ENCODE results near the gene CASP7. TPM values are rescaled to one million over a fixed set of nuclear protein-coding genes. Genes with fewer than 3 reads are reported as not detected.

Gene CASP7
- total and polyA plus RNA-seq, 9 donors, result 11.3 to 22.0 (median 15.2) TPM

- no peaks in the 10 kb centered on the region for H3K27me3 ChIP-seq (ENCODE audit: control insufficient read depth, insufficient read depth, low read length)
- no peak within 1 kb of the TSS for H3K27ac ChIP-seq (ENCODE audit: low read length)
- 82% methylated on average over 3 of the region's 3 CpGs for WGBS (ENCODE audit: insufficient coverage)
- no peak for DNase-seq
- H3K9me3 ChIP-seq (replicated peaks; ENCODE audit: control insufficient read depth, low read depth, low read length), result no peaks in the 10 kb centered on the region
- H3K36me3 ChIP-seq (ENCODE audit: control insufficient read depth, insufficient read depth, low read length), result no peaks in the 10 kb centered on the region
- H3K4me1 ChIP-seq (ENCODE audit: control insufficient read depth, insufficient read depth, low read length), result peaks cover 9% of the 10 kb centered on the region
- H3K4me3 ChIP-seq (ENCODE audit: low read length), result no peak within 1 kb of the TSS
These were observed 71.5 kb downstream of the CASP7 start, which contains the start of gene PLEKHS1 for GRCh38 chr10:113751181-113751732. PLEKHS1 (plus strand) TSS chr10:113751682; CDS start chr10:113755278, 3,596 bp downstream.

DNA sequence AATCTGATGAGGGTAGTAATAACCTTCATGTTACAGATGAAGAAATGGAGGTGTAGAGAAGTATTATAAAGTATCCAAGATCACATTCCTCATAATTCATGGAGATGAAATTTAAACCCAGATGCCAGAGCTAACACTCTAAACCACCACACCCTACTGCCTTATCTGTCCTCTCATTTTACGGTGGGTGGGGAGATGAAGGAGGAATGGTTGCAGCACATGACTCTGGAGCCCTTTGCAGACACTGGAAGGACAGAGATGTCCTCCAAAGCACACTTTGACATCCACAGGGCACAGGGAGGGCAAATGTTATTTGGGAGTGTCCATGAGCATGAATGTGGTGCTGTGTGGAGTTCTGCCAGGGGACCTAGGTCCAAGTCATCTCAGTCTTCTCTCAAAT is 72.8 kb downstream of the CASP7 start:
- Histone ChIP-seq H3K36me3 (ENCODE audit: control insufficient read depth, insufficient read depth, low read length) (no peaks in the 10 kb centered on the region), H3K4me1 (ENCODE audit: control insufficient read depth, insufficient read depth, low read length) (peaks cover 9% of the 10 kb centered on the region), H3K9me3 (replicated peaks; ENCODE audit: control insufficient read depth, low read depth, low read length) (no peaks in the 10 kb centered on the region), H3K27ac (ENCODE audit: low read length) (no peak overlapping the region), H3K27me3 (ENCODE audit: control insufficient read depth, insufficient read depth, low read length) (no peaks in the 10 kb centered on the region), H3K4me3 (ENCODE audit: low read length) (no peak overlapping the region)
- no peak for DNase-seq
- no CpG with 5 or more reads among the region's 1 CpG for WGBS (ENCODE audit: insufficient coverage)

DNA sequence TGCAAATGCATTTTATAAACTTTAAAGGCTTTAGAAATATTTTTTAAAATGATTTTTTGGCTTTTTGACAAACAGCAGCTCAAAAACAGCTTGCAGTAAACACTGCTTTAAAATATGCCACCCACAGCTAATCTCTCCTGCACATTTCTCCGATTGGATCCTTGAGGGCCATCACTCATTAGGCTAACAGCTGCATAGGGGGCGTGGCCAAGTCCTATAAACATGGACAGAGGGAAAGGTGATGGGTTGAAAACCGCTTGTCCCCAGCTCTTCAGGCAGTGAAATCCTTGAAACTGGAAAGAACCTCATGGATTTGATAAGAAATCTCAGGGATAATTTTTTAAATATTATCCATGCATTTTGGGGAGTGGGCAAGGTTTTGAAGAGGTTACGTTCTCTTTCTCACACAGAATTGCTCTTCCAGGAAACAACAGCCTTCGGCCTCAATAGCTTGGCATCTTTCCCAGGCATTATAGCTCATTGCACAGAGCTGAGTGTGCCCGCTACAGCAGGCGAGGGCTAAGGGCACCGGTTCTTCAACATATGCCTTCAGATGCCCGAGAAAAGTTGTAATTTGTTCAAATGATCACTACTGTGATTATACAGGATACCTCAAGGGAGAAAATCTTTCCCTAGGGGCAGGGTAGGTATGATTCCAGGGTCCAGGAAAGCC is 73.4 kb downstream of the CASP7 start:
- H3K36me3 ChIP-seq (ENCODE audit: control insufficient read depth, insufficient read depth, low read length), result no peaks in the 10 kb centered on the region
- no peak overlapping the region for H3K27ac ChIP-seq (ENCODE audit: low read length)
- no peaks in the 10 kb centered on the region for H3K9me3 ChIP-seq (replicated peaks; ENCODE audit: control insufficient read depth, low read depth, low read length)
- H3K4me1 ChIP-seq (ENCODE audit: control insufficient read depth, insufficient read depth, low read length), result peaks cover 9% of the 10 kb centered on the region
- 55% methylated on average over 2 of the region's 9 CpGs for WGBS (ENCODE audit: insufficient coverage)
- H3K4me3 ChIP-seq (ENCODE audit: low read length), result no peak overlapping the region
- peak; percentile 56 for DNase-seq
- H3K27me3 ChIP-seq (ENCODE audit: control insufficient read depth, insufficient read depth, low read length), result no peaks in the 10 kb centered on the region

- Histone ChIP-seq H3K27me3 (ENCODE audit: control insufficient read depth, insufficient read depth, low read length) (no peaks in the 10 kb centered on the region), H3K4me3 (ENCODE audit: low read length) (no peak overlapping the region), H3K4me1 (ENCODE audit: control insufficient read depth, insufficient read depth, low read length) (peaks cover 9% of the 10 kb centered on the region), H3K36me3 (ENCODE audit: control insufficient read depth, insufficient read depth, low read length) (no peaks in the 10 kb centered on the region), H3K27ac (ENCODE audit: low read length) (no peak overlapping the region), H3K9me3 (replicated peaks; ENCODE audit: control insufficient read depth, low read depth, low read length) (no peaks in the 10 kb centered on the region)
- 94% methylated on average over 2 of the region's 3 CpGs for WGBS (ENCODE audit: insufficient coverage)
- no peak for DNase-seq
These were observed 74.4 kb downstream of the CASP7 start for GRCh38 chr10:113754125-113754524.

DNA sequence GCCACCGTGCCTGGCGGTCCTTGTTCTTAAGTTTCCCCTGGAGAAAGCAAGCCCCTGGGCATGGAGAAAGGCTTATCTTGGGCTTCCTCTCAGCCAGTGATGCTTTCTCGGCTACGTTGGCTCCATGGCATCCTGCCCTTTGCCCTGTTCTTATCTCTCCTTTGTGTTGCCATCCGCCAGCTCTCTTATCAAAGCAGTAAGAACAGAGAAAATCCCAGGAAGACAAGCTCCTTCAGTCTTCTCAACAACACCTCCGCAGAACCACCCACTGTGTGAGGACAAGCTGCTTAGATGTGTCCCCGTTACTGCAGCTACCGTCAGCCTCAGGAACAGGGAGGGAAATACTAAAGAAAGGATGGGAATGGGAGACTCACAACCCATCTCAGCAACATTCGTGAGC is 75.1 kb downstream of the CASP7 start:
- no peak overlapping the region for H3K27ac ChIP-seq (ENCODE audit: low read length)
- H3K9me3 ChIP-seq (replicated peaks; ENCODE audit: control insufficient read depth, low read depth, low read length), result no peaks in the 10 kb centered on the region
- peaks cover 9% of the 10 kb centered on the region for H3K4me1 ChIP-seq (ENCODE audit: control insufficient read depth, insufficient read depth, low read length)
- H3K4me3 ChIP-seq (ENCODE audit: low read length), result no peak overlapping the region
- H3K36me3 ChIP-seq (ENCODE audit: control insufficient read depth, insufficient read depth, low read length), result no peaks in the 10 kb centered on the region
- H3K27me3 ChIP-seq (ENCODE audit: control insufficient read depth, insufficient read depth, low read length), result no peaks in the 10 kb centered on the region
- no peak for DNase-seq
- 89% methylated on average over 6 of the region's 9 CpGs for WGBS (ENCODE audit: insufficient coverage)

DNA sequence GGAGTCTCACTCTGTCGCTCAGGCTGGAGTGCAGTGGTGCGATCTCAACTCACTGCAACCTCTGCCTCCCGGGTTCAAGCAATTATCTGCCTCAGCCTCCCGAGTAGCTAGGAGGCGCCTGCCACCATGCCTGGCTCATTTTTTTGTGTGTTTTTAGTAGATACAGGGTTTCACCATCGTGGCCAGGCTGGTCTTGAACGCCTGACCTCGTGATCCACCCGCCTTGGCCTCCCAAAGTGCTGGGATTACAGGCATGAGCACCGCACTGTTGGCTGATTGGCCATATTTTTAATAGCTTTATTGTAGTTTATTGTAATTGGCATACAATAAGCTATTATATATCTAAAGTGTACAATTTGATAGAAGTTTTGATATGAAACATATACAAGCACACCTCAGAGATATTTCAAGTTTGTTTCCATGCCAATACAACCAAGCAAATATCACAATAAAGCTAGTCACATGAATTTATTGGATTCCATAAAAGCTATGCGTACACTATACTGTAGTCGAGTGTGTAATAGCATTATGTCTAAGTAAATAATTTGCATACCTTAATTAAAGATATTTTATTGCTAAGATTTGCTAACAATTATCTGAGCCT is 77.3 kb downstream of the CASP7 start:
- no peak for DNase-seq
- Histone ChIP-seq H3K9me3 (replicated peaks; ENCODE audit: control insufficient read depth, low read depth, low read length) (no peaks in the 10 kb centered on the region), H3K36me3 (ENCODE audit: control insufficient read depth, insufficient read depth, low read length) (no peaks in the 10 kb centered on the region), H3K27me3 (ENCODE audit: control insufficient read depth, insufficient read depth, low read length) (no peaks in the 10 kb centered on the region), H3K27ac (ENCODE audit: low read length) (no peak overlapping the region), H3K4me1 (ENCODE audit: control insufficient read depth, insufficient read depth, low read length) (peaks cover 9% of the 10 kb centered on the region), H3K4me3 (ENCODE audit: low read length) (no peak overlapping the region)
- 100% methylated on average over 1 of the region's 12 CpGs for WGBS (ENCODE audit: insufficient coverage)

DNA sequence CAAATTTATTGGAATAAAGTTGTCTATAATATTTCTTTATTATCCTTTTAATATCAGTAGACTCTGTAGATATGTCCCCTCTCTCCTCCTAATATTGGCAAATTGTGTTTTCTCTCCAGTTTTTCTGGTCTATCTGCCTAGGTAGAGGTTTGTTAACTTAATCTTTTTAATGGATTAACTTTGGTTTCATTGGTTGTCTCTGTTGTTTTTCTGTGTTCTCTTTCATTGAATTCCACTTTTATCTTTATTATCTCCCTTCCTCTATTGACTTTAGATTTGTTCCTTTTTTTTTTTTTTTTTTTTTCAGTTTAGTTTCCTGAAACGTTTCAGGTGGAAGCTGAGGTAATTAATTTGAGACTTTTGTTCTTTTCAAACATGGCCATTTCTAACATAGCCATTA is 82.4 kb downstream of the CASP7 start:
- no CpG with 5 or more reads among the region's 1 CpG for WGBS (ENCODE audit: insufficient coverage)
- Histone ChIP-seq H3K4me1 (ENCODE audit: control insufficient read depth, insufficient read depth, low read length) (no peaks in the 10 kb centered on the region), H3K36me3 (ENCODE audit: control insufficient read depth, insufficient read depth, low read length) (no peaks in the 10 kb centered on the region), H3K27me3 (ENCODE audit: control insufficient read depth, insufficient read depth, low read length) (no peaks in the 10 kb centered on the region), H3K4me3 (ENCODE audit: low read length) (no peak overlapping the region), H3K9me3 (replicated peaks; ENCODE audit: control insufficient read depth, low read depth, low read length) (no peaks in the 10 kb centered on the region), H3K27ac (ENCODE audit: low read length) (no peak overlapping the region)
- DNase-seq, result no peak

- Histone ChIP-seq H3K36me3 (ENCODE audit: control insufficient read depth, insufficient read depth, low read length) (no peaks in the 10 kb centered on the region), H3K4me3 (ENCODE audit: low read length) (no peak overlapping the region), H3K9me3 (replicated peaks; ENCODE audit: control insufficient read depth, low read depth, low read length) (no peaks in the 10 kb centered on the region), H3K27ac (ENCODE audit: low read length) (no peak overlapping the region), H3K4me1 (ENCODE audit: control insufficient read depth, insufficient read depth, low read length) (no peaks in the 10 kb centered on the region), H3K27me3 (ENCODE audit: control insufficient read depth, insufficient read depth, low read length) (peaks cover 2% of the 10 kb centered on the region)
- no peak for DNase-seq
- WGBS (ENCODE audit: insufficient coverage), result no CpG with 5 or more reads among the region's 1 CpG
These were observed 84.9 kb downstream of the CASP7 start for GRCh38 chr10:113764582-113764981.

DNA sequence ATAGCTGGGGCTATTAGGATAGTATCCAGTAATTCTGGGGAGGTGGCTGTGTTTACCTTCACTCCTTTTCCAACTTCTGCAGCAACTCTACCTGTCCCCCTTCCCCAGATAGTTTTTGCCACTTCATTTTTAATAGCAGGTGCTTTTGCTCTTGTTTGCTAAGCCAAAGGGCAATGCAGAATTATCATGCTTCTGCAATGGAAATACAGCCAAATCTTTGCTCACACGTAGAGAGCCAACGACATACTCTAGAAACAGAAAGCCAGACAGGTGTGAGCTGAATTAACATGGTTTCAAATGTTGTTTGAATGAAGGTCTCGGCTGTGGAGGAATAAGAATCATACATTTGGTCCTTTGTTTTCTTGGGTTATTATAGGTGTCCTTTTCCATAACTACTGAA is 86.2 kb downstream of the CASP7 start:
- no peak for DNase-seq
- H3K36me3 ChIP-seq (ENCODE audit: control insufficient read depth, insufficient read depth, low read length), result no peaks in the 10 kb centered on the region
- WGBS (ENCODE audit: insufficient coverage), result no CpG with 5 or more reads among the region's 3 CpGs

GRCh38 chr10:113767222-113767621 is 87.5 kb downstream of the CASP7 start:
- Histone ChIP-seq H3K4me1 (ENCODE audit: control insufficient read depth, insufficient read depth, low read length) (no peaks in the 10 kb centered on the region), H3K4me3 (ENCODE audit: low read length) (no peak overlapping the region), H3K27me3 (ENCODE audit: control insufficient read depth, insufficient read depth, low read length) (peaks cover 4% of the 10 kb centered on the region), H3K36me3 (ENCODE audit: control insufficient read depth, insufficient read depth, low read length) (no peaks in the 10 kb centered on the region), H3K9me3 (replicated peaks; ENCODE audit: control insufficient read depth, low read depth, low read length) (no peaks in the 10 kb centered on the region), H3K27ac (ENCODE audit: low read length) (no peak overlapping the region)
- no CpG with 5 or more reads among the region's 2 CpGs for WGBS (ENCODE audit: insufficient coverage)
- no peak for DNase-seq

More for the DNA sequence above, 86.2 kb downstream of the CASP7 start:
- Histone ChIP-seq H3K27me3 (ENCODE audit: control insufficient read depth, insufficient read depth, low read length) (peaks cover 4% of the 10 kb centered on the region), H3K27ac (ENCODE audit: low read length) (no peak overlapping the region), H3K4me3 (ENCODE audit: low read length) (no peak overlapping the region), H3K4me1 (ENCODE audit: control insufficient read depth, insufficient read depth, low read length) (no peaks in the 10 kb centered on the region), H3K9me3 (replicated peaks; ENCODE audit: control insufficient read depth, low read depth, low read length) (no peaks in the 10 kb centered on the region)

All from muscle of leg (tissue), 11 donors.